Astrocyte (in vitro differentiated cells and primary cell): ENCODE results near the gene FSD1. TPM values are rescaled to one million over a fixed set of nuclear protein-coding genes. Genes with fewer than 3 reads are reported as not detected.

Experiments
- DNase-seq: peaks from one replicate; pipeline ENCODE4 v3.0.0-alpha.2; 2010; ENCODE audit warnings: low read depth
- FAIRE-seq: peaks from 2 replicates; lab custom pipeline; 2011; peaks lifted over from hg19 to GRCh38; lab: Jason Lieb, UNC
- H2AFZ ChIP-seq: 2 replicates; pipeline ENCODE4 v1.6.0; 2012; ENCODE audit warnings: low read depth, low read length, inconsistent platforms
- H3K27ac ChIP-seq: 2 replicates; pipeline ENCODE4 v1.5.1; 2011; ENCODE audit warnings: low read depth, low read length, inconsistent platforms
- H3K27me3 ChIP-seq: 2 replicates; pipeline ENCODE4 v1.6.0; 2011; ENCODE audit warnings: low read length, inconsistent platforms; ENCODE audit not compliant: insufficient read depth
- H3K36me3 ChIP-seq: 2 replicates; pipeline ENCODE4 v1.5.1; 2011; ENCODE audit warnings: low read length, inconsistent platforms; ENCODE audit not compliant: insufficient read depth
- H3K4me1 ChIP-seq: 2 replicates; pipeline ENCODE4 v1.5.1; 2011; ENCODE audit warnings: low read length, inconsistent platforms; ENCODE audit not compliant: insufficient read depth
- H3K4me2 ChIP-seq: 2 replicates; pipeline ENCODE4 v1.6.0; 2012; ENCODE audit warnings: low read length, inconsistent platforms
- H3K4me3 ChIP-seq: 2 replicates; pipeline ENCODE4 v1.5.1; 2011; ENCODE audit warnings: low read depth, mild to moderate bottlenecking, low read length, inconsistent platforms; ENCODE audit not compliant: insufficient read depth
- H3K79me2 ChIP-seq: 2 replicates; pipeline ENCODE4 v1.6.0; 2012; ENCODE audit warnings: mild to moderate bottlenecking, low read length, inconsistent platforms; ENCODE audit not compliant: insufficient read depth
- H3K9ac ChIP-seq: 2 replicates; pipeline ENCODE4 v1.6.0; 2012; ENCODE audit warnings: mild to moderate bottlenecking, low read length, inconsistent platforms
- H3K9me3 ChIP-seq: 2 replicates; pipeline ENCODE4 v1.5.1; 2012; ENCODE audit warnings: low read depth, mild to moderate bottlenecking, low read length, inconsistent platforms; ENCODE audit not compliant: insufficient read depth
- H4K20me1 ChIP-seq: 2 replicates; pipeline ENCODE4 v1.6.0; 2012; ENCODE audit warnings: low read length, inconsistent platforms; ENCODE audit not compliant: insufficient read depth
- H3K27ac Mint-ChIP-seq: one replicate; pipeline ENCODE4 v1.8.0; 2021; ENCODE audit warnings: mild to moderate bottlenecking, mixed read lengths; ENCODE audit not compliant: unreplicated experiment
- H3K27me3 Mint-ChIP-seq: one replicate; pipeline ENCODE4 v1.8.0; 2021; ENCODE audit warnings: low read depth, mixed read lengths; ENCODE audit not compliant: unreplicated experiment
- H3K36me3 Mint-ChIP-seq: one replicate; pipeline ENCODE4 v1.8.0; 2021; ENCODE audit warnings: low read depth, mixed read lengths; ENCODE audit not compliant: unreplicated experiment
- H3K4me1 Mint-ChIP-seq: one replicate; pipeline ENCODE4 v1.8.0; 2021; ENCODE audit warnings: low read depth, mixed read lengths; ENCODE audit not compliant: unreplicated experiment
- H3K4me3 Mint-ChIP-seq: one replicate; pipeline ENCODE4 v1.8.0; 2021; ENCODE audit warnings: mild to moderate bottlenecking, moderate library complexity, mixed read lengths; ENCODE audit not compliant: unreplicated experiment
- H3K9me3 Mint-ChIP-seq: one replicate; pipeline ENCODE4 v1.8.0; 2021; ENCODE audit warnings: mild to moderate bottlenecking, mixed read lengths; ENCODE audit not compliant: unreplicated experiment
- CTCF ChIP-seq: IDR thresholded peaks from 2 replicates; pipeline ENCODE4 v1.5.1; 2011; ENCODE audit warnings: low read depth, mild to moderate bottlenecking, inconsistent platforms, low read length, moderate library complexity; ENCODE audit not compliant: insufficient read depth
- EZH2 ChIP-seq: IDR thresholded peaks from 2 replicates; pipeline ENCODE4 v1.6.1; 2012; ENCODE audit warnings: mild to moderate bottlenecking, low read length, inconsistent platforms; ENCODE audit not compliant: insufficient read depth
- total RNA-seq: library from RNA; stranded (reverse); gene quantifications from 2 replicates; pipeline ENCODE4 v1.2.1, GENCODE V29; 2021

FSD1 gene
- total RNA-seq, 1 donor from 2014 or later, result 15.1 TPM

DNA sequence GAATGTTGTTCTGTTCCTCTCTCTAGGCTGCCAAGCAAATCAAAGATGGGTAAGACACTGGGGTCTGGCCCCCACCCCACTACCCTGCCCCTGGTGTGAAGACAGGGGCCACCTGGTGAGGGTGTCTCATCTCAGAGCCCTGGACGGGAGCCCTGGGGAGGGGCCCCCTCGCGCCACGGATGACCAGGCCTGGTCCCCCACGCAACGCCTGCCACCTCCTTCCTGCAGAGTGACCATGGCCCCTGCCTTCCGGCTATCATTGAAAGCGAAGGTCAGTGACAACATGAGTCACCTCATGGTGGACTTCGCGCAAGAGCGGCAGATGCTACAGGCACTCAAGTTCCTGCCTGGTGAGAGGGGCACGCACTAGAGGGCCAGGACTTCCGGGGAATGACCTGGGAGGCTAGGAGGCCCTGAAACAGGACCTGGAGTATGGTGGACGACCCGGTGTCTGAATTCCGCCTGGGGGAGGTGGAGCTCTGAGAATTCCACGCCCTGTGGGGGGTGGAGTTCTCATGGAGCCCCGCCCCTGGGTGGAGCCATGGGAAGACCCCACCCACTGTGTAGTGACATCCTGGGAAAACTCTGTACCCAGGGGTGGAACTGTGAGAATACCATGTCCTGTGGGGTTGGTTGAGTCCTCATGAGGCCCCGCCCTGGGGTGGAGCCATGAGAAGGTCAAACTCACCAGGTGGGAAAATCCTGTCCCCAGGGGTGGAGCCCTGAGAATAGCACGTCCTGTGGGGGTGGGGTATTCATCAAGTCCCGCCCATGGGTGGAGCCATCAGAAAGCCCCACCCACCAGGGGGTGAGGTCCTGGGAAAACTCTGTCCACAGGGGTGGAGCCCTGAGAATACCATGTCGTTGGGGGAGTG, 6.1 kb downstream of the FSD1 start:
- Histone ChIP-seq H3K9me3 (no peaks in the 10 kb centered on the region), H3K36me3 (no peaks in the 10 kb centered on the region), H3K27ac (no peak overlapping the region), H3K4me3 (no peak overlapping the region), H3K9ac (no peak overlapping the region), H3K4me2 (no peak overlapping the region), H4K20me1 (no peaks in the 10 kb centered on the region), H2AFZ (no peak overlapping the region), H3K79me2 (no peaks in the 10 kb centered on the region), H3K27me3 (no peaks in the 10 kb centered on the region), H3K4me1 (no peaks in the 10 kb centered on the region)
- H3K27me3 Mint-ChIP-seq, result no peaks in the 10 kb centered on the region
- H3K4me3 Mint-ChIP-seq, result no peak overlapping the region
- H3K4me1 Mint-ChIP-seq, result no peaks in the 10 kb centered on the region
- H3K36me3 Mint-ChIP-seq, result peaks cover 9% of the 10 kb centered on the region
- H3K27ac Mint-ChIP-seq, result no peak overlapping the region
- no peak for DNase-seq
- FAIRE-seq, result no peak
- H3K9me3 Mint-ChIP-seq, result peaks cover 2% of the 10 kb centered on the region
- TF ChIP-seq CTCF (no peak), EZH2 (no peak)

- Mint-ChIP-seq H3K27ac (no peak overlapping the region), H3K4me1 (no peaks in the 10 kb centered on the region), H3K9me3 (peaks cover 6% of the 10 kb centered on the region), H3K36me3 (peaks cover 16% of the 10 kb centered on the region), H3K4me3 (no peak overlapping the region), H3K27me3 (peaks cover under 1% of the 10 kb centered on the region)
- Histone ChIP-seq H3K36me3 (no peaks in the 10 kb centered on the region), H3K4me1 (no peaks in the 10 kb centered on the region), H3K9ac (no peak overlapping the region), H3K27ac (no peak overlapping the region), H3K9me3 (no peaks in the 10 kb centered on the region), H3K4me3 (no peak overlapping the region), H3K79me2 (no peaks in the 10 kb centered on the region), H2AFZ (no peak overlapping the region), H3K4me2 (no peak overlapping the region), H3K27me3 (no peaks in the 10 kb centered on the region), H4K20me1 (no peaks in the 10 kb centered on the region)
- no peak for DNase-seq
- no peak for TF ChIP-seq EZH2
- TF ChIP-seq CTCF, result no peak
- FAIRE-seq, result no peak
These were observed 9.6 kb downstream of the FSD1 start for GRCh38 chr19:4313847-4314490.

DNA sequence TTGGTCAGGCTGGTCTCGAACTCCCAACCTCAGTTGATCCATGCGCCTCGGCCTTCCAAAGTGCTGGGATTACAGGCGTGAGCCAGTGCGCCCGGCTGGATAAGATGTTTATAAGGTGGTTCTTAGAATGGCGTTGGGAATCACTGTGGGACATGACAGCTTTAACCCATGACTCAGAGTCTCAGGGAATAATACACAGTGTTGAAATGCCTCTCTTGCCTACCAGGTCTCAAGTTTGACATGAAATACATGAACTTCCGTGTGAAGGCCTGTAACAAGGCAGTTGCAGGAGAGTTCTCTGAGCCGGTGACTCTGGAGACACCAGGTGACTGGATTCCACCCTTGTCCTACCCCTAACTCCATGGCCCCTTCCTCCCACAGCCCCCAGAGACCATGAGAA, 12.6 kb downstream of the FSD1 start:
- Histone ChIP-seq H3K27ac (no peak overlapping the region), H4K20me1 (no peaks in the 10 kb centered on the region), H3K4me1 (no peaks in the 10 kb centered on the region), H3K9ac (no peak overlapping the region), H2AFZ (no peak overlapping the region), H3K9me3 (no peaks in the 10 kb centered on the region), H3K36me3 (no peaks in the 10 kb centered on the region), H3K79me2 (no peaks in the 10 kb centered on the region), H3K4me2 (no peak overlapping the region), H3K27me3 (no peaks in the 10 kb centered on the region), H3K4me3 (no peak overlapping the region)
- no peak for TF ChIP-seq CTCF
- no peak for TF ChIP-seq EZH2
- Mint-ChIP-seq H3K9me3 (peaks cover 19% of the 10 kb centered on the region), H3K4me3 (no peak overlapping the region), H3K27ac (no peak overlapping the region), H3K36me3 (peaks cover 28% of the 10 kb centered on the region), H3K4me1 (no peaks in the 10 kb centered on the region), H3K27me3 (peaks cover 2% of the 10 kb centered on the region)
- DNase-seq (no peak), FAIRE-seq (no peak)
